Measurements from ENCODE around the gene UQCRC2.

Gene UQCRC2

DNA sequence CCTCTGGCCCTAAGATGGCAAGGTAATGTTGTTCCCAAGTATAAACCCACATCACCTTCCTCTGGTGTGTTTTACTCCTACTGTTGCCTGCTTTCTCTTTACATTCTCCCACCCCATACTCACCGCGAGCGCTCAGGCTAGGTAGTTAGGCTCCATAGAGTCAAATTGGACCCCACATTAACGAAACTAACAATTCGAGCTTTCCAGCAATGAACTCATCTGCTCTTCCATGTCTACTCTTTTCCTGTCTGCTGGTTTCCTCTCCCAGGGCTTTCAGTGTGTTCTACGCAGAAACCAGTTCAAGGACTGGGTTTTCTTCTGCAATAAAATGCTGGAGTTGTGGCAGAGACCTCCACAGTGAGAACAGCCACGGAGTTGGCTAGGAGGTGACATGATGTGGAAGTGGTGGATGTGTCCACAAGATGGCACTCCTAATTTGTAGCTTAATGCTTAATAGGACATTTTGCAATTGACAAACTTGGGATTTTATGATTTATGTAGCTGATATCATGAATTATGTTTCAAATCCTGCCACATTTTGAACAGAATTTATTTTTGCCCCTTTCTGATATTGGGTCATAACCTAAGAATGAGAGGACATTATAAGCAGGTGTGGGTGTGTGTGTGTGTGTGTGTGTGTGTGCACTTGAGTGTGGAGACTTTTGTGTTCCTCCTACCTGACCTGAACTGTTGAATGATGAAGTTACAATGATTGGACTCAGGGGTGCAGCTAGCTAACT lies 2.2 kb upstream of the UQCRC2 start:
- H3K9me3 ChIP-seq (ENCODE audit: control insufficient read depth, insufficient read depth, low read length): no peaks in the 10 kb centered on the region
- H3K4me3 ChIP-seq (ENCODE audit: low read depth, low read length): no peak overlapping the region
- H3K4me1 ChIP-seq (ENCODE audit: control insufficient read depth, insufficient read depth, low read length): peaks cover 6% of the 10 kb centered on the region; the same call in 1 of the 2 replicates
- no peak overlapping the region for H3K27ac ChIP-seq (ENCODE audit: low read depth, low read length)
- no peak overlapping the region for H3K9ac ChIP-seq (ENCODE audit: low read depth, low read length)
- no peaks in the 10 kb centered on the region for H3K27me3 ChIP-seq (ENCODE audit: control insufficient read depth, insufficient read depth, low read length)
- H3K36me3 ChIP-seq (ENCODE audit: control insufficient read depth, insufficient read depth, low read length): 0 out of 2 replicates have a peak, but pooled peaks cover 6% of the 10 kb centered on the region

DNA sequence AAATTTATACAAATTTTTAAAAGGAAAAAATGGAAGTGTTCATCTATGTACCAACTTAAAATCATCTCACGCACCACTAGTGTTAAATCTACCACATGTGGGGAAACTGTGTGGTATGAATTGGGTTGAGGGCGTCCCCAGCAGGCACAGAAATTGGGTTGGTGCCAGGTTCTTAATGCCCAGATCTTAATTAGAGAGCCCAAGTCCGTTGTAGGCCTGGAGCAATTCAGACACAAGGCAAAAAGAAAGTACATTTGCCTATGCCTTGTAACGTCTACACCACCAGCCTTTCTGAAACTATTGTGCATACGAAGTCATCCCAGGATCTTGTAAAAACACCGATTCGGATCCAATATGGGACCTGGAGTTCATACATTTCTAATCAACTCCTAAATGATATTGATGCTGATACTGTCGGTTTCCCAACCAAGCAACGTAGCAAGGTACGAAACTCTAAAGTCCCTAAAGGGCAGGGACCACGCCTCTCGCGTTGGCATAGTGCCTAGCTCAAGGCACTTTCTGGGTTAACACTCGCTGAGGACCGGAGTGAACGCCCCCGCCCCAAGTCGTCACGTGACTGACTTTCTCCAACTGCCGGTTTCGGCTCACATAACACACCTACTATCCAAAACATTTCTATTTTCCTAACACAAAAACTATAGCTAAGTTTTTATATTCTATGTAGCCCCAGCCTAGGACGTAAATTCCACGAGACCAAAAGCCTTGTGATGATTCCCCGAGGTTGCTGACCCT lies 945 bp upstream of the UQCRC2 start:
- Histone ChIP-seq H3K9ac (ENCODE audit: low read depth, low read length) (peak overlapping the region; percentile 99), H3K27me3 (ENCODE audit: control insufficient read depth, insufficient read depth, low read length) (no peaks in the 10 kb centered on the region), H3K36me3 (ENCODE audit: control insufficient read depth, insufficient read depth, low read length) (peaks cover 17% of the 10 kb centered on the region), H3K4me1 (ENCODE audit: control insufficient read depth, insufficient read depth, low read length) (peaks cover 6% of the 10 kb centered on the region; the same call in 1 of the 2 replicates), H3K9me3 (ENCODE audit: control insufficient read depth, insufficient read depth, low read length) (no peaks in the 10 kb centered on the region), H3K27ac (ENCODE audit: low read depth, low read length) (peak overlapping the region; percentile 93), H3K4me3 (ENCODE audit: low read depth, low read length) (peak overlapping the region; percentile 97)

DNA sequence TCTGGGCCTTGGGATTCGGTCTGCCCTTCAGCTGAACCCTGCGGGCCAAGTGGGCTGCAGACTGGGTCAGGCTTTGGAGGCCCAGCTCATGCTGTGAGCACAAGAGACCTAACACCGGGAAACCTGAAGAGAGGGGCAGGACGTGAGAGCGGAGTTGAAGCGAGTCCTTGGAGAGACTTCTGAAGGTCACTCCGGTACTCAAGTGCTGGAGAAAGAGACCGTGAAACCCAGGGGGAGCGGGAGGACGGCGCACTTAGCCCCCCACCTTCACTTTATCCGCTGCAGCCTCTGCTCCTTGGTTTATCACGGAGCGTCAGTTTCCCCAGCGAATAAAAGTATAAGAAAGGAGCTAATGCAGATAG lies 361 bp downstream of the UQCRC2 start:
- peaks cover 6% of the 10 kb centered on the region; the same call in 1 of the 2 replicates for H3K4me1 ChIP-seq (ENCODE audit: control insufficient read depth, insufficient read depth, low read length)
- H3K4me3 ChIP-seq (ENCODE audit: low read depth, low read length): peak overlapping the region; percentile 97
- H3K9me3 ChIP-seq (ENCODE audit: control insufficient read depth, insufficient read depth, low read length): no peaks in the 10 kb centered on the region
- H3K27me3 ChIP-seq (ENCODE audit: control insufficient read depth, insufficient read depth, low read length): no peaks in the 10 kb centered on the region
- H3K36me3 ChIP-seq (ENCODE audit: control insufficient read depth, insufficient read depth, low read length): peaks cover 30% of the 10 kb centered on the region
- H3K9ac ChIP-seq (ENCODE audit: low read depth, low read length): peak overlapping the region; percentile 99
- H3K27ac ChIP-seq (ENCODE audit: low read depth, low read length): peak overlapping the region; percentile 93

- H3K27me3 ChIP-seq (ENCODE audit: control insufficient read depth, insufficient read depth, low read length): no peaks in the 10 kb centered on the region
- H3K9ac ChIP-seq (ENCODE audit: low read depth, low read length): no peak overlapping the region
- peaks cover 70% of the 10 kb centered on the region for H3K36me3 ChIP-seq (ENCODE audit: control insufficient read depth, insufficient read depth, low read length)
- H3K4me3 ChIP-seq (ENCODE audit: low read depth, low read length): no peak overlapping the region
- no peak overlapping the region for H3K27ac ChIP-seq (ENCODE audit: low read depth, low read length)
- H3K4me1 ChIP-seq (ENCODE audit: control insufficient read depth, insufficient read depth, low read length): no peaks in the 10 kb centered on the region
- no peaks in the 10 kb centered on the region for H3K9me3 ChIP-seq (ENCODE audit: control insufficient read depth, insufficient read depth, low read length)
Measured at GRCh38 chr16:21957714-21958346, 4.7 kb downstream of the UQCRC2 start.

DNA sequence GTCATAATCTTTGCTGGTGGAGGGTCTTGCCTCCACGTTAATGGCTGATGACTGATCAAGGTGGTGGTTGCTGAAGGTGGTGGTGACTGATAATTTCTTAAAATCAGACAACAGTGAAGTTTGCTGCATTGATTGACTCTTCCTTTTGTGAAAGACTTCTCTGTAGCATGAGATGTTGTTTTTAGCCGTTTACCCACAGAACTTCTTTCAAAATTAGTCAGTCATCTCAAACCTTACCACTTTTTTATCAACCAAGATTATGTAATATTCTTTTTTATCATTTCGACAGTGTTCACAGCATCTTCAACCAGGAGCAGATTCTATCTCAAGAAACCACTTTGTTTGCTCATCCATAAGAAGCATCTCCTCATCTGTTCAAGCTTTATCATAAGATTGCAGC lies 5.9 kb downstream of the UQCRC2 start:
- H3K36me3 ChIP-seq (ENCODE audit: control insufficient read depth, insufficient read depth, low read length): peaks cover 81% of the 10 kb centered on the region
- no peak overlapping the region for H3K9ac ChIP-seq (ENCODE audit: low read depth, low read length)
- no peaks in the 10 kb centered on the region for H3K4me1 ChIP-seq (ENCODE audit: control insufficient read depth, insufficient read depth, low read length)
- no peak overlapping the region for H3K4me3 ChIP-seq (ENCODE audit: low read depth, low read length)
- no peaks in the 10 kb centered on the region for H3K9me3 ChIP-seq (ENCODE audit: control insufficient read depth, insufficient read depth, low read length)
- no peaks in the 10 kb centered on the region for H3K27me3 ChIP-seq (ENCODE audit: control insufficient read depth, insufficient read depth, low read length)
- H3K27ac ChIP-seq (ENCODE audit: low read depth, low read length): no peak overlapping the region

DNA sequence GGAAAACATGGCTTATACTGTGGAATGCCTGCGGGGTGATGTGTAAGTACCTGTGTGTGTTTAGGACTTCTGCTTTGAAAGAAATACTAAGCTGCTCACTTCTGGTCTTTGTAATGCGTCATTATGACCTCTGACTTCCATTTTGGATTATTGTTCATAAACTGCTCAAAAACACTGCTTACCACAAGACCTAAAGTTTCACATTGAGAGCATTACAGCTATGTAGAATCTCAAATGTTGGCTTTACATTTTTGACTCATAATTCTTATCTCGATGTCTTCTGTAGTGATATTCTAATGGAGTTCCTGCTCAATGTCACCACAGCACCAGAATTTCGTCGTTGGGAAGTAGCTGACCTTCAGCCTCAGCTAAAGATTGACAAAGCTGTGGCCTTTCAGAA lies 9.3 kb downstream of the UQCRC2 start:
- Histone ChIP-seq H3K9ac (ENCODE audit: low read depth, low read length) (no peak overlapping the region), H3K36me3 (ENCODE audit: control insufficient read depth, insufficient read depth, low read length) (peaks cover 96% of the 10 kb centered on the region), H3K27ac (ENCODE audit: low read depth, low read length) (no peak overlapping the region), H3K4me3 (ENCODE audit: low read depth, low read length) (no peak overlapping the region), H3K4me1 (ENCODE audit: control insufficient read depth, insufficient read depth, low read length) (no peaks in the 10 kb centered on the region), H3K27me3 (ENCODE audit: control insufficient read depth, insufficient read depth, low read length) (no peaks in the 10 kb centered on the region), H3K9me3 (ENCODE audit: control insufficient read depth, insufficient read depth, low read length) (no peaks in the 10 kb centered on the region)

- H3K9me3 ChIP-seq (ENCODE audit: control insufficient read depth, insufficient read depth, low read length): no peaks in the 10 kb centered on the region
- H3K27me3 ChIP-seq (ENCODE audit: control insufficient read depth, insufficient read depth, low read length): no peaks in the 10 kb centered on the region
- H3K4me1 ChIP-seq (ENCODE audit: control insufficient read depth, insufficient read depth, low read length): no peaks in the 10 kb centered on the region
- no peak overlapping the region for H3K4me3 ChIP-seq (ENCODE audit: low read depth, low read length)
- no peak overlapping the region for H3K27ac ChIP-seq (ENCODE audit: low read depth, low read length)
- H3K36me3 ChIP-seq (ENCODE audit: control insufficient read depth, insufficient read depth, low read length): peaks cover 96% of the 10 kb centered on the region
- no peak overlapping the region for H3K9ac ChIP-seq (ENCODE audit: low read depth, low read length)
Measured at GRCh38 chr16:21963887-21964286, 10.7 kb downstream of the UQCRC2 start.

- Histone ChIP-seq H3K27ac (ENCODE audit: low read depth, low read length) (no peak overlapping the region), H3K9me3 (ENCODE audit: control insufficient read depth, insufficient read depth, low read length) (no peaks in the 10 kb centered on the region), H3K27me3 (ENCODE audit: control insufficient read depth, insufficient read depth, low read length) (no peaks in the 10 kb centered on the region), H3K4me1 (ENCODE audit: control insufficient read depth, insufficient read depth, low read length) (no peaks in the 10 kb centered on the region), H3K4me3 (ENCODE audit: low read depth, low read length) (no peak overlapping the region), H3K9ac (ENCODE audit: low read depth, low read length) (no peak overlapping the region), H3K36me3 (ENCODE audit: control insufficient read depth, insufficient read depth, low read length) (peaks cover 96% of the 10 kb centered on the region)
Measured at GRCh38 chr16:21964353-21964752, 11.2 kb downstream of the UQCRC2 start.

- no peaks in the 10 kb centered on the region for H3K4me1 ChIP-seq (ENCODE audit: control insufficient read depth, insufficient read depth, low read length)
- peaks cover 99% of the 10 kb centered on the region for H3K36me3 ChIP-seq (ENCODE audit: control insufficient read depth, insufficient read depth, low read length)
- no peaks in the 10 kb centered on the region for H3K27me3 ChIP-seq (ENCODE audit: control insufficient read depth, insufficient read depth, low read length)
- no peak overlapping the region for H3K9ac ChIP-seq (ENCODE audit: low read depth, low read length)
- H3K9me3 ChIP-seq (ENCODE audit: control insufficient read depth, insufficient read depth, low read length): no peaks in the 10 kb centered on the region
- no peak overlapping the region for H3K4me3 ChIP-seq (ENCODE audit: low read depth, low read length)
- H3K27ac ChIP-seq (ENCODE audit: low read depth, low read length): no peak overlapping the region
Measured at GRCh38 chr16:21971856-21972255, 18.7 kb downstream of the UQCRC2 start.

GRCh38 chr16:21973945-21974344 lies 20.8 kb downstream of the UQCRC2 start:
- no peaks in the 10 kb centered on the region for H3K27me3 ChIP-seq (ENCODE audit: control insufficient read depth, insufficient read depth, low read length)

GRCh38 chr16:21980032-21980431 lies 26.9 kb downstream of the UQCRC2 start:
- Histone ChIP-seq H3K4me3 (ENCODE audit: low read depth, low read length) (no peak overlapping the region), H3K9me3 (ENCODE audit: control insufficient read depth, insufficient read depth, low read length) (no peaks in the 10 kb centered on the region), H3K36me3 (ENCODE audit: control insufficient read depth, insufficient read depth, low read length) (peaks cover 98% of the 10 kb centered on the region), H3K4me1 (ENCODE audit: control insufficient read depth, insufficient read depth, low read length) (no peaks in the 10 kb centered on the region), H3K27me3 (ENCODE audit: control insufficient read depth, insufficient read depth, low read length) (no peaks in the 10 kb centered on the region), H3K27ac (ENCODE audit: low read depth, low read length) (no peak overlapping the region), H3K9ac (ENCODE audit: low read depth, low read length) (no peak overlapping the region)

More at GRCh38 chr16:21973945-21974344, 20.8 kb downstream of the UQCRC2 start:
- H3K36me3 ChIP-seq (ENCODE audit: control insufficient read depth, insufficient read depth, low read length): peaks cover 99% of the 10 kb centered on the region
- H3K27ac ChIP-seq (ENCODE audit: low read depth, low read length): no peak overlapping the region
- H3K4me3 ChIP-seq (ENCODE audit: low read depth, low read length): no peak overlapping the region
- H3K9me3 ChIP-seq (ENCODE audit: control insufficient read depth, insufficient read depth, low read length): no peaks in the 10 kb centered on the region
- H3K4me1 ChIP-seq (ENCODE audit: control insufficient read depth, insufficient read depth, low read length): no peaks in the 10 kb centered on the region
- H3K9ac ChIP-seq (ENCODE audit: low read depth, low read length): no peak overlapping the region

Measured in HUES48 (cell line).